Activated naive CD8-positive, alpha-beta T cell treated with anti-CD3 and anti-CD28 coated beads, Interleukin-2, amount 50 U/mL, for 16 hours (primary cell): ENCODE measurements around the gene TWIST2.

ENCODE experiments used
- DNase-seq: peaks from one replicate; pipeline ENCODE4 v3.0.0-alpha.2; 2020; ENCODE audit warnings: low read depth, low spot score

TWIST2 gene

DNA sequence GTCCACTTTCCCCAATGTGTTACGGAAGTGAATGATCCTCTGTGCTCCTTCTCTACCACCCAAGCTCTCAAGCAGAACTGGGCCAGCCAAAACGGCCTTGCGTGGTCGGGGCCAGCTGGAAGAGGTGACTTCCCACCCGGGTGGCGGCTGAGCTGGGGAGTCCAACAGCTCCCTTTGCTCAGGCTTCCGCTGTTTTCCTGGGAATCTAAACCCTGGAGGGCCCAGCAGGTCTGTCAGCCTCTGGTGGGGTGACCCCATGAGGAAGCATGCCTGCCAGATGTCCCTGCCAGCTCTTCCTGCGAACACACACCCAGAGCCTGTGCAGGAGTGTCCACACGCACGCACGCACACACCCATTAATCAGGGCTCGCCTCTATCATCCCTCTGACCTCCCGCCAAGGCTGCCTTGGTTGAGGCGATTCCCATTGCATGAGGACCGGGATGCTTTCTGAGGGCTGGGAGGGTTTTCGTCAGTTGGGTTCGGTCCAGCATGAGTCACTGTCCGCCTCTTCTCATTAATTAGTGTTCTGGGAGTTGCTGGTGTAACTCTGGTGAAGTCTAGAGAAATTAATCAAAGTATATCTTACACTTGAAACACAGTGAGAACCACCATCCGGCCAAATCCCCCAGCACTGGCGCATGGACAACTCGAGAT lies 90.6 kb downstream of the TWIST2 start:
- DNase-seq: no peak

DNA sequence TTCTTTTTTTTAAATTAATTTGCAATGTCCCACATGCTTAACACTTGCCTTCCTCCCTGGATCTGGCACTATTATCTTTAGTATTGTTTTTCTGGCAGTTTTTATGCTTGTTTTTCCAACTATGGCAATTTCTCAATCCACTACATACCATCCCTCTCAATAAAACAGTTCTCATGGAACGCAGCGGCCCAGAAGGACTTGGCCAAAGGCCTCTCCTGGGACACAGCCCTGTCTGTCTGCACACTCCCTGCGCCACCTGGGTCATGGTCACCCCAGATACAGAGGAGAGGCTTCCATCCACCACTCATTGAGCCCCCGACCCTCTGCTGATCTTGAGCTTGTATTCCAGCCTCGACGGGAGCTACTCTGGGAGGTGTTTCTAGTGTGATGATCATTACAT lies 91.2 kb downstream of the TWIST2 start:
- no peak for DNase-seq

- DNase-seq: no peak
These were observed 91.9 kb downstream of the TWIST2 start for GRCh38 chr2:238939521-238940403.

GRCh38 chr2:238940806-238941205 lies 92.9 kb downstream of the TWIST2 start:
- no peak for DNase-seq

- no peak for DNase-seq
These were observed 93.4 kb downstream of the TWIST2 start for GRCh38 chr2:238941262-238941792.

DNA sequence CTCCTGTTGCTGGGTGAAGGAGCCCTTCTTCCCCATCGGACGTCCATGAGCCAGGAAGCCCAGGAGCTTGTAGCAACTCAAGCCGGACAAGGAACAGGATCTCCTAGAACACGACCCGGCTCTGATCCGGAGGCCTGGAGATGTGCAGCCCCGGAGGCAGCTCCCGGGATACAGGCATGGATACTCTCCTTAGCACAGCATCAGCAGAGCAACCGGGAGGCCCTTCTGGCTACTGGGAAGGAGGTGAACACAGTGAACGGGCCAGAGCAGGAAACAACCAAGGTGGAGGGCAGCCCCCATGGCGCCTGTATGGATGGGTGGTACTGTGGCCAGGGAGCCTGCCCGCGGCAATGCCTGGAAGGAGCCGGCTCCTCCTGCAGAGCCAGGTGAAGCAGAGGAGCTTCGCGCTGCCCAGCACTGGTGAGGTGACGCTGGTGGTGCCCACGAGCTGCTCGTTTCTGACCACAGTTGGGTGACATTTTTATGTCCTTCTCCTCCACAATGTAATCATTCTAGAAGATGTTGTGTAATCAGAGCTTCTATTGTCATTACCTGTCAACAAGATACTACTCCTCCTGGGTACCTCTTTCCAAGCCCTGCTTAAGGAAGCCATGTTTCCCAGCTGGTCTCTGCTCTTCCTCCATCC lies 94.3 kb downstream of the TWIST2 start:
- DNase-seq: no peak

DNA sequence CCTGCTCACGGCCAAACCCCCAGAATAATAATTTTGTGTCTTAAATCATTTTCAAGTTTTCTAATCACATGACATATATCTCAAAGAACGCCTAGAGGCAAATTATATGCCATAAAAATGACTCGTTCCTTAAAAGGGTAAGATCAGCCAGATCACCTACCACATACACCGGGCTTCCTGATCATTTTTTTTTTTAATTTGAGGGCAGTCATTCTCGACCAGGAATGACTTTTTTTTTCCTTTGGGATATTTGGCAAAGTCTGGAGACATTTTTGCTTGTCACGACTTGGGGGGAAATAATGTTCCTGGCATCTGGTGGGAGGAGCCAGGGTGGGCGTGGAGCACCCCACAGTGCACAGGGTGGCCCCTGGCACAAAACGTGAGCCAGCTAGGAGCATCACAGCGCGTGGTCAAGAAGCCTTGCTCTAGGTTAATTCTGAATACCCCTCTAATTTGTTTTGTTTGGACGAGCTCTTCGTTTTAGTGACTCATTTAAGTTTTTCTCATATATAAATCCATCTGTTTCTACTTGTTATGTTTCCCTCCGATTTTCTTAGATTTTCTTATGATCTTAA lies 94.9 kb downstream of the TWIST2 start:
- no peak for DNase-seq

DNA sequence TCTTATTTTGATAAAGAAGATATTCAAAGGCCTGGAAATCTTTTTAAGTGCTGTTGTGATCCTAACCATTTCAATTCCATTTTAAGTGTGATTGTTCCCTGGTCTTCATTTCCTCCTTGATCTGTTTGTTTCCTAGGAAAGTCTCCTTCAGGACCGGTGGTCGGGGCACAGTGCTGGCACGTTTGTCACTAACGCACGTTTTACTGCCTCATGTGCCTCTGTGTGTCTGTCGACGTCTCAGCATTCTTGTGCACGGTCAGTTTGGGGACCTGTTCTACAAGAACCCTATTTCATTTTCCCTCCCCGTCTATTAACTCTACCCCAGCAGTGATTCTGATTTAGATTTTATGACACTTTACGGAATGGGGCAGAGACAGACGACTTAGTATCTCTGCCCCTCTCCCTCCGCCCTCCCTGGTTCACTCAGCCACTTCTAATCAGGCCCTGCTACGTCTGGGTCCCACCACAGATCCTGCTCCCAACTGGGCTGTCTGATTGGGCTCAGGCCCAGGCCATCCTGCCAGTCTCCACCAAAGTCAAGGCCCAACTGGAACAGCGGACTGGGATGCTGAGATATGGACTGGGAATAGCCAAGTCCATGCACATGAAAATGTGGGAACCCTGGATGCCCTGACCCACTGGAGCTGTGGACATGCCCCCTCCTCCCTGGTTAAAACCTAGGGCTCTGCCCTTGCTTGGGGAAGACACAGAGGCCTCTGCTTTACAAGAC lies 95.6 kb downstream of the TWIST2 start:
- DNase-seq: no peak

DNA sequence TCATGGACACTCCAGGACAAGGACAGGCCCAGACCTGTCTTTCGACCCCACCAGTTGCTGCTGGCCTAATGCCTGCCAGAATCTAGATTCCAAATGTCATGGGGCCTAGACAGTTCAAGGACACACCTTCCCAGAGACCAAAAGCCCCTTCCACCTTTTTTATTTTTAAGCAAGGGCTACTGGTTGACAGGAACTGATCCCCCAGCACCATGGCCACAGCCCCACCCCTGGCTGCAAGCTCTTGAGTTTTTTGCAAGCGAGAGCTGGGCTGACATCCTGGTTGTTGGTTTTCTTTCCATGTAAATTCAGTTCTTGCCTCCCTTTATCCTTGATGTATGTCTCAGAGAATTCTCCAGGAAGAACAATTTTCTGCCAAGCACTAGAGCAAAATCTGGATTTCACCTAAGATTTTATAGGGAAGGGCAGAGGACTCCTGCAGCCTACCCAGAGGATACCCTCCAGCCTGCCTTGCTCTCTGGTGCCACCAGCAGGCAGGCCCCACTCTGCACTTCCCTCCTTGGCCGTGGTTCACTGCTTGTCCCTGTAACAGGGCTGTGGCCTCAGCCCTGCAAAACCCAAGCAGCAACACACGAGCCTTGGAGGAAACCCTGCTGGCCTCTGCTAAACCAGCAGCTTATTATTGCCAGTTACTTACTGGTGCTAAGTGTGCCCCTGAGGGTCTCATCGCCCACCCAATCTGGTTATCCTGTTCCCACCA lies 97.7 kb downstream of the TWIST2 start:
- DNase-seq: no peak

DNA sequence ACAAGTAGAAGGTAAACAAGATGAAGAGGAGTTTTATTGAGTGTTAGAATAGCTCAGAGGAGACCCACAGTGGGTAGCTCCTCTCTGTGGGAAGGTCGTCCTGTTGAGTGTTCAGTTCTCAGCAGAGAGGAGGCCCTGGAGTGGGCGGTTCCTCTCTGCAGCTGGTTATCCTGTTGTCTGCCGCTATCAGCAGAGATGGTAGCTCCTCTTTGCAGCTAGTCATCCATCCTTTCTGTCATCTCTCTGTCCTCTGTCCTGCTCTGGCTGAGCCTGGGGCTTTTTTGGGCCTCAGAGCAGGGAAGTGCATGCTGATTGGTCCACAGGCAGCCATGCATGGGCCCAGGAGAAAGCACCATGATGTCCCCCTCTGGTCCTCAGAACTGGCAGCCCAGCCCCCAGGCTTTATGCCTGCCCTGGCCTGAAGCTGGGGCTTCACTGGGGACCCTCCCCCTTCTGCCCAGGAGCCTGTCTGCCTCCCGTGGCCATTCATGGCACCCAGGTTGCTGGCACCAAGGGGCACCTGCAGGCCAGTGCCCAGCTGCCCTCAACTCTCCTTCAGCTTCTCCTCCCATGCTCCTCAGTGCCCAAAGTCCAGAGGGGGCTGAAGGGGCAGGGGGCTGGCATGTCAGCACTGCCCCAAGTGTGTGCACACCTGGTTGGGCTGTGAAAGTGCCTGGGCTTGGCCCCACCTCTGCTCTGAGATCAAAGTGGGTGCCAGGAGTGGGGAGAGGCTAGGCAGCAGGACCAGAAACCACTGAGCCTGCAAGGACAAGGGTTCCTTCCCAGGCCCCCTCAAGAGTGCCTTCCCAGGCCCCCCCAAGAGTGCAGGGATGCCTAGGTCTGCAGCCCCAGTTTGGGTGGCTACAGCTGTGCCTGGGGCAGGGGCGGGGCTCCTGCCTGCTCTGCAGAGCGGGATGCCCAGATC lies 98.7 kb downstream of the TWIST2 start:
- no peak for DNase-seq

DNA sequence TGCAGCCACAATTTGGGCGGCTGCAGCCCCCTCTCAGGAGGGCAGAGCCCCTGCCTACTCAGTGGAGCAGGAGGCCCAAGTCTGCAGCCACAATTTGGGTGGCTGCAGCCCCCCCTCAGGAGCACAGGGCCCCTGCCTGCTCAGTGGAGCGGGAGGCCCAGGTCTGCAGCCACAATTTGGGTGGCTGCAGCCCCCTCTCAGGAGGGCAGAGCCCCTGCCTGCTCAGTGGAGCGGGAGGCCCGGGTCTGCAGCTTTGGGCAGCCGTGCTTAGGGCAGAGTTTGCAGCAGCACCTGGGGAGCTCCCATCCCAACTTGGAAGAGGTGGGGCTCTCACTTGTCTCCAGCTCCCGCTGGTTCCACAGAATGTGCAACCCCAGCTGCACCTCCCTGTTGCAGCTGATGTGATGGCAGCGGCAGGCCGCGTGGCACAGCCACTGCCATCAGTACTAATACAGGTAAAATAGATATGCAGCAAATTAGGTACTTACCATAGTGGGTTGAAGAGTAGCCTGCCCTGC lies 99.4 kb downstream of the TWIST2 start:
- no peak for DNase-seq

GRCh38 chr2:238947920-238948710 lies 100.2 kb downstream of the TWIST2 start:
- no peak for DNase-seq

GRCh38 chr2:238948765-238949641 lies 101.1 kb downstream of the TWIST2 start:
- DNase-seq: no peak

- DNase-seq: no peak
These were observed 101.9 kb downstream of the TWIST2 start for GRCh38 chr2:238949710-238950345.

DNA sequence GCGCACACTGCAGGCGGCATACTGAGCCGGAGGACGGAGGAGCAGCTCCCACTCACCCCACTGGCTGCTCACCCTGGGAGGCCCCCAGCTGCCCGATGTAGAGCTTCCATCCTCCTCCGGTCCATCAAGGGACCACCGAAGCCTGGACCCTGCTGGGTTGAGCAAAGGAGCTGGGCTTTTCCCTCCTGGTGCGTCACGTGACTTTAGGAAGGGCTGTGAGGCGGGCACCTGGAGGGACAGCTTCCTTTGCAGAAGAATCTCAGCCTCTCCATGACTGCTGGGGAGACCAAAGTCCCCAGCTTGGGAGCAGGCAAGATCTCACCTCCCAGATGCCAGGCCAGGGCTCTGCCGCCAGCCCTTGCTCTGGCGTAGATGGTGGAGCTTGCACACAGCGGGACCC lies 102.7 kb downstream of the TWIST2 start:
- no peak for DNase-seq

DNA sequence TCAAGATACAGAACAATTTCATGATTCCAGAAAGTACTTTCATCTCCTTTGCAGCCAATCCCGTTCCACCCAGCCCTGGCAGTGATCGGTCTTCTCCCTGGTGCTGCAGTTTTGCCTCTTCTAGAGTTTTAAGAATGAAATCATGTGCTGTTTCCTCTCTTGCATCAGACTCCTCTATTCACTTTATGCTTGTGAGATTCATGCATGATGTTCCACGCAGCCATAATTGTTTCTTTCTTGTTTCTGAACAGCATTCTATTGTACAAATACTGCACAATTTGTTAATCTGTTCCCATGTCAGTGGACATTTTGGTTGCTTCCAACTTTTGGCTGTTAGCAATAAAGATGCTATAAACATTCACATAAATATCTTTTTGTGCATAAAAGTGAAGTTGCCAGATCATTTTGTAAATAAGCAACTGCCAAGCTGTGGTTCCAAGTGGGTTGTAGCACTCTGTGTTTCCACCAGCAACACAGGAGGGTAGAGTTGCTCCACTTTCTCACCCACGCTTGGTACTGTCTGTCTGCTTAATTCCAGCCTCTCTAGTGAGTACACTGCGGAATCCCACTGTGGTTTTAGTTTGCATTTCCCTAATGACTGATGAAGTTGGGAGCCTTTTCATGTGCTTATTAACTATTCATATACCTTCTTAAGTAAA lies 104.5 kb downstream of the TWIST2 start:
- no peak for DNase-seq
